ES-I3 (cell line): ENCODE data around the gene STK26.

Experiments
- H3K36me3 ChIP-seq: 2 replicates; pipeline ENCODE4 v1.6.1; 2013; ENCODE audit warnings: mild to moderate bottlenecking, low read length, control low read depth, moderate library complexity; ENCODE audit not compliant: insufficient read depth
- H3K4me1 ChIP-seq: 2 replicates; pipeline ENCODE4 v1.6.1; 2013; ENCODE audit warnings: mild to moderate bottlenecking, control low read depth, low read length; ENCODE audit not compliant: insufficient read depth
- H3K9ac ChIP-seq: 2 replicates; pipeline ENCODE4 v1.6.1; 2013; ENCODE audit warnings: low read depth, mild to moderate bottlenecking, low read length, moderate library complexity
- H3K9me3 ChIP-seq: 2 replicates; pipeline ENCODE4 v1.6.1; 2013; ENCODE audit warnings: mild to moderate bottlenecking, low read length, moderate library complexity; ENCODE audit not compliant: control insufficient read depth, insufficient read depth

STK26 gene

DNA sequence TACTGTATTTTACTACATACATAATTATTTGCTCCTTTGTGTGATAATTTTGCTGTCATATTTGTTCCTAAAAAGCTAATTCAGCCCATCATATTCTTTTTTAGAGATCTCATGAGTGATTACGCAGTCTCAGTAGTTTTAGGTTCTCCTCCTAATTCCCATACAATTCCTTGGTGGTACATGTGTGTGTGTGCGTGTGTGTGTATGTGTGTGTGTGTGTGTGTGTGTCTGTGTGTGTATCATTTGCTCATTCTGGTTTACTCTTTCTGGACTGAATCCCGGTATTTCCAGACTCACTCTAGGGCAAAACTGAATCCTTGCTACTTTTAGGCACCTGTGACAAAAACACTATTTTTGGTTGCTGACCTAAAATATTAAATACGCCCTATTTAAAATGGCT lies 34.9 kb downstream of the STK26 start:
- no peaks in the 10 kb centered on the region for H3K36me3 ChIP-seq

GRCh38 chrX:132058975-132059374 lies 35.9 kb downstream of the STK26 start:
- no peaks in the 10 kb centered on the region for H3K4me1 ChIP-seq
- H3K9me3 ChIP-seq, result no peaks in the 10 kb centered on the region
- no peaks in the 10 kb centered on the region for H3K36me3 ChIP-seq
- no peak overlapping the region for H3K9ac ChIP-seq

More for the DNA sequence above, 34.9 kb downstream of the STK26 start:
- H3K9ac ChIP-seq, result no peak overlapping the region
- no peaks in the 10 kb centered on the region for H3K9me3 ChIP-seq
- no peaks in the 10 kb centered on the region for H3K4me1 ChIP-seq

DNA sequence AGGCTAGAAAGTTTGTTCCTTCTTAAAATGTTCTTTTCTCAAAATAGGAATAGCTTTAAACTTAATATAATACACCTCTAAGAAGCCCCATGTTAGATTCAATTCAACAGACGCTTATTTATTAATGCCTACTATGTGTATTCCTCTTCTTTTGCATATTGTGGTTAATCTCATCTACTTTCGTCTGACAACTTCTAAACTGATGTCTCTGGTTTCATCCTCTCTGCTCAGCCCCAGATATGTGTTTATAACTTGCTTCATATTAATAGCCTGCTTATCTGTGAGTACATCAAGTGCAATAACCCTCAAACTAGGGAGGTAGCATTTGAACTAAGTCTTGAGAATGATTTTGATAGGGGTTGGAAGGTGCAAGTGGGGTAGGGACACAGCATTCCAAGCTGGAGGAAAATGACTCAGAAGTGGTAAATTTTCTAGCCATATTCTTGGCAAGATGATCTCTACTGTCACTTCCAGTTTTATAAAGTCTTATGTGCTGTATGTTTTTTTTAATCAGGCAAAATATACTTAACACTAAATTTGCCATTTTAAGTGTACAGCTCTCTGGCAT lies 37.0 kb downstream of the STK26 start:
- Histone ChIP-seq H3K9me3 (no peaks in the 10 kb centered on the region), H3K9ac (no peak overlapping the region), H3K36me3 (no peaks in the 10 kb centered on the region), H3K4me1 (no peaks in the 10 kb centered on the region)

- Histone ChIP-seq H3K36me3 (no peaks in the 10 kb centered on the region; the same call in none of the 2 replicates), H3K9me3 (no peaks in the 10 kb centered on the region), H3K9ac (no peak overlapping the region), H3K4me1 (no peaks in the 10 kb centered on the region)
Observed at GRCh38 chrX:132063334-132063733, 40.2 kb downstream of the STK26 start.

DNA sequence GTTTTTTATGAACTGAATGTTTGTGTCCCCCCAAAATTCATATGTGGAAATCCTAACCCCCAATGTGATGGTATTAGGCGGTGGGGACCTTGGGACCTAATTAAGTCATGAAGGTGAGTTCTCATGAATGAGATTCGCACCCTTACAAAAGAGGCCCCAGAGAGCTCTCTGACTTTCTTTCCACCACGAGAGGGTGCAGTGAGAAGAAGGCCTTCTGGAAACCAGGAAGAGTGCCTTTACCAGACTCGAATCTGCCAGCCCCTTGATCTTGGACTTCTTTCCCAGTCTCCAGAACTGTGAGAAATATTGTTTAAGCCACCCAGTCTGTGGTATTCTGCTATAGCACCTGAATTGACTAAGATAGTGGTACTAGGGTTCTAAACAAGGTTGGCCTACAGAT lies 40.8 kb downstream of the STK26 start:
- Histone ChIP-seq H3K4me1 (no peaks in the 10 kb centered on the region), H3K9me3 (no peaks in the 10 kb centered on the region), H3K9ac (no peak overlapping the region), H3K36me3 (no peaks in the 10 kb centered on the region; the same call in none of the 2 replicates)

DNA sequence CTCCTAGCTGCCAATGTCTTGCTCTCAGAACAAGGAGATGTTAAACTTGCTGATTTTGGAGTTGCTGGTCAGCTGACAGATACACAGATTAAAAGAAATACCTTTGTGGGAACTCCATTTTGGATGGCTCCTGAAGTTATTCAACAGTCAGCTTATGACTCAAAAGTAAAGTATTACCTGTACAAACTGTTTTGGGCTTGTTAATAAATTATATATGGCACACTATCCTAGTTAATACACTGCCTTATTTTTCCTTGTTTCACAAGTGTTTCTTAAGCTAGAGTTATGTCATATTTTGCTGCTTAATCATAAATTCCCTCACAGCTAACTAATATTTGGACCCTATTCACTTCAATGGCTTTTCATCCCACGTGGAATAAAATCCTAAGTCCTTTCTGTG lies 45.3 kb downstream of the STK26 start:
- Histone ChIP-seq H3K9me3 (no peaks in the 10 kb centered on the region), H3K4me1 (no peaks in the 10 kb centered on the region), H3K9ac (no peak overlapping the region), H3K36me3 (no peaks in the 10 kb centered on the region; the same call in none of the 2 replicates)

- no peaks in the 10 kb centered on the region for H3K9me3 ChIP-seq
- no peak overlapping the region for H3K9ac ChIP-seq
- no peaks in the 10 kb centered on the region; the same call in none of the 2 replicates for H3K36me3 ChIP-seq
- no peaks in the 10 kb centered on the region for H3K4me1 ChIP-seq
Observed at GRCh38 chrX:132071254-132071653, 48.2 kb downstream of the STK26 start.

GRCh38 chrX:132077414-132077813 lies 54.3 kb downstream of the STK26 start:
- Histone ChIP-seq H3K36me3 (no peaks in the 10 kb centered on the region), H3K9ac (no peak overlapping the region), H3K9me3 (no peaks in the 10 kb centered on the region), H3K4me1 (no peaks in the 10 kb centered on the region)

GRCh38 chrX:132077912-132078311 lies 54.8 kb downstream of the STK26 start:
- H3K9ac ChIP-seq, result no peak overlapping the region
- H3K36me3 ChIP-seq, result no peaks in the 10 kb centered on the region
- no peaks in the 10 kb centered on the region for H3K9me3 ChIP-seq
- no peaks in the 10 kb centered on the region for H3K4me1 ChIP-seq

DNA sequence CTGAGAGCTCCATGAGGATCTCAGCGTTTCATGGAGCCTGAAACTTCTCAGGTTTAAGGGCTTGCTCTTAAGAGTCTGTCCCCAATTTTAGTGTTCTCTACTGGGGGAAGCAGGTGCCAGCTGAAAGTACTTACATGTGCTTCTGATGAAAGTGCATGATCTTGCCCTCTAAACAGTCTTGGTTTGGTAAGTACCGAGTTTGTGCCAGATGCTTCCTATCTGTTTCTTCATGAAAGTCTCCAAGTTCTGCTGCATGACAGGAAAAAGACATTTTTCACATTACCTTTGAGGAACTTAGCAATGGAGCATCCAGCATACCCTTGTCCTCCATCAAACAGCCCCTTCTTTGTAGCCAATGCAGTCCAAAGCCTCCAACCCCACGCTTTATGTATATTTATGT lies 62.7 kb downstream of the STK26 start:
- Histone ChIP-seq H3K4me1 (no peaks in the 10 kb centered on the region), H3K36me3 (no peaks in the 10 kb centered on the region), H3K9me3 (no peaks in the 10 kb centered on the region), H3K9ac (no peak overlapping the region)

- no peaks in the 10 kb centered on the region for H3K9me3 ChIP-seq
- H3K4me1 ChIP-seq, result no peaks in the 10 kb centered on the region
- H3K36me3 ChIP-seq, result no peaks in the 10 kb centered on the region
- no peak overlapping the region for H3K9ac ChIP-seq
Observed at GRCh38 chrX:132086672-132087071, 63.6 kb downstream of the STK26 start.

DNA sequence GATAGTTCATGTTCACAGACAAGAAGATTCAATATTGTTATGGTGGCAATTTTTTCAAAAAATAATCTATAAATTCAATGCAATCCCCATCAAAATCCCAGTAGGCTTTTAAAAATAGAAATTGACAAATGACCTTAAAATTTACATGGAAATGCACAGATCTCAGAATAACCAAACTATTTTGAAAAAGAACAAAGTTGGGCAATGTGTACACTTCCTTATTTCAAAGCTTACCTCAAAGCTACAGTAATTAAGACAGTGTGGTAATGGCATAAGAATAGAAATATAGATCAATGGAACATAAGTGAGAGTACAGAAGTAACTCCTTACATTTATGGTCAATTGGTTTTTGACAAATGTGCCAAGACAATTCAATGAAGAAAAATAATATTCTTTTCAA lies 65.8 kb downstream of the STK26 start:
- Histone ChIP-seq H3K4me1 (peaks cover 7% of the 10 kb centered on the region; the same call in 1 of the 2 replicates), H3K9ac (no peak overlapping the region), H3K36me3 (no peaks in the 10 kb centered on the region), H3K9me3 (no peaks in the 10 kb centered on the region)

DNA sequence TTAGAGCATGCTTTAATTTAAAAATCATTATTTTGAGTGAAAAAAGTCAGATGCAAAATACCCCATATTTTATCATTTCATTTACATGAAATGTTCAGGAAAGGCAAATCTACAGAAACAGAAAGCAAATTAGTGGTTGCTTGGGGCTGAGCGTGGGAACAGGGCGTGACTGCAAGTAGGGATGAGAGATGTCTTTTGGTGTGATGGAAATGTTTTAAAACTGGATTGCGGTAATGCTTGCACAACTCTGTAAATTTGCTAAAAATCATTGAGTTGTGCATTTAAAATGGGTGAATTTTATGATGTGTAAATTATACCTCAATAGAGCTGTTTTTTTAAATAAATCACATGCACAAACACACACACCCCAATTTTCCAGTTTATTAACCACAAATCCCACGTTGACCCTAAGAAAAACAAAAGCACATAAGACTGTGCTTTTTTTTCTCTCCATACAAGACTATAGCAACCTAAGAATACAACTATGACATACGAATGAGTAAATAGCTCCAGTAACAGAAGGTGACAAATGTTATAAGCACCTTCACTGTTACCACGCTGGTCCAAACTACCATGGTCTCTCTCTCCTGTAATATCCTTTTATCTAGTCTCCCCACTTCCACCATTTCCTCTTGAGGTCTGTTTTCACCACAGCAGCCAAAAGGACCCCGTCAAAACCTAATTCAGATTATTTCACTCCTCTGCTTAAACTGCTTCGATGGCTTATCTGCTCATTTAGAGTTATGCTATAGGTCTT lies 67.5 kb downstream of the STK26 start:
- no peak overlapping the region for H3K9ac ChIP-seq
- H3K4me1 ChIP-seq, result peaks cover 8% of the 10 kb centered on the region; the same call in 1 of the 2 replicates
- no peaks in the 10 kb centered on the region for H3K9me3 ChIP-seq
- no peaks in the 10 kb centered on the region for H3K36me3 ChIP-seq

DNA sequence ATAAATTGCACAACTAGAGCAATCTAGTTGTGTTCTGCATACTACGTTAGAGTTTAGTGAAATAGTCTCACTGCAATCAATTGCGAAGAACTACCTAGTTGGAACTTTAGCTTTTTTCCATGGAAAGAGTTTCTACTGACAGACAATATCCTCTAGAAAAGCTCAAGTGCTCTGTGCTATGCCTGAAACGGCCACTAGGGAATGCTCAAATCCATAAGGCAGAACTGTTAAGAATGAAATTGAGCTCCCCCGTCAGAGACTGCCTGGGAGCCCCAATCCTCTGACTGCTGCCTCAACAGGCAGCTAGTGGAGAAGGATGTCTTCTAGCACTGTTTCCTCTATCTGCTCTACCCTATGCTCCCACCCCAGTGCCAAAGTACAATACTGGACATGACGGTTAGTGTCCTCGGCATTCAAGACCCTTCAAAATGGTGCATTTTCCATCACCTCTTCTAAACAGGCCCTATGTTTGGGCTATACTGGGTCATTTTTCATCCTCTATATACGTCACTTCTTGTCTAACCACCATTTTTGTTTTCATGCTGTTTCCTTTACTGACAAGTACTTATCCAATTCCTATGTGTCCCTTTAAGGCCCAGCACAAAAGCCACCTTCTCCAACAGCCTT lies 69.5 kb downstream of the STK26 start:
- Histone ChIP-seq H3K9ac (no peak overlapping the region), H3K9me3 (no peaks in the 10 kb centered on the region), H3K4me1 (peaks cover 8% of the 10 kb centered on the region; the same call in 1 of the 2 replicates), H3K36me3 (no peaks in the 10 kb centered on the region)
